Measurements from ENCODE around the gene TLX1.
A peak's percentile ranks its signal among the peaks of the same experiment; 100 is the strongest.
"Not testable (repeated sequence)": the region's sequence is repeated elsewhere in the genome, so short reads cannot be mapped to it uniquely, and the experiment has no call there.

TLX1 gene

DNA sequence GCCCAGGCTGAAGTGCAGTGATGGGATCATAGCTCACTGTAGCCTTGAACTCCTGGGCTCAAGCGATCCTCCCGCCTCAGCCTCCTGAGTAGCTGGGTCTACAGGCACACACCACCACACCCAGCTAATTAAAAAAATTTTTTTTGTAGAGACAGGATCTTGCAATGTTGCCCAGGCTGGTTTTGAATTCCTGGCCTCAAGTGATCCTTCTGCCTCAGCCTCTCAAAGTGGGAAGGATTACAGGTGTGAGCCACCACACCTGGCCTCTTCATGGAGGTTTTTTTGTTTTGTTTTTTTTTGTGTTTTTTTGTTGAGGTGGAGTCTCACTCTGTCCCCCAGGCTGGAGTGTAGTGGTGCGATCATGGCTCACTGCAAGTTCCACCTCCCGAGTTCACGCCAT lies 23.4 kb downstream of the TLX1 start:
- not testable (repeated sequence) for DNase-seq

DNA sequence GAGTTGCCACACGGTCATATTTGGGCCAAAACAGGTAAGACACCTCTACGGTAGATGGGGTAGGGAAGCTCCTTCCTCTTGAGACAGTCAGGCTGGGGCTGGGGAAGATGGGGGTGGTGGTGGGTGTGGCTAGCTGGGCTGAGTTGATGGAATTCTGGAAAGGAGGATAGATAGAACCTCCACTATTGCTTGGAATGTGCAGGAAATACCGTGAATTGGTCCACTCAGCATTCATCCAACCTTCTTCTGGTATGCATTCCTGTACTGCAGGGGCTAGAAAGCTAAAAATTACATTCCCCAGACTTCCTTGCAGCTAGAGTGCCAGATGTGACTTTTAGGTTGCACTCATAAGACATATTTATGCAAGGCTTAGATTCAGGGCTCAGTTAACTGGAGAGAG lies 24.8 kb downstream of the TLX1 start:
- no peak for DNase-seq

DNA sequence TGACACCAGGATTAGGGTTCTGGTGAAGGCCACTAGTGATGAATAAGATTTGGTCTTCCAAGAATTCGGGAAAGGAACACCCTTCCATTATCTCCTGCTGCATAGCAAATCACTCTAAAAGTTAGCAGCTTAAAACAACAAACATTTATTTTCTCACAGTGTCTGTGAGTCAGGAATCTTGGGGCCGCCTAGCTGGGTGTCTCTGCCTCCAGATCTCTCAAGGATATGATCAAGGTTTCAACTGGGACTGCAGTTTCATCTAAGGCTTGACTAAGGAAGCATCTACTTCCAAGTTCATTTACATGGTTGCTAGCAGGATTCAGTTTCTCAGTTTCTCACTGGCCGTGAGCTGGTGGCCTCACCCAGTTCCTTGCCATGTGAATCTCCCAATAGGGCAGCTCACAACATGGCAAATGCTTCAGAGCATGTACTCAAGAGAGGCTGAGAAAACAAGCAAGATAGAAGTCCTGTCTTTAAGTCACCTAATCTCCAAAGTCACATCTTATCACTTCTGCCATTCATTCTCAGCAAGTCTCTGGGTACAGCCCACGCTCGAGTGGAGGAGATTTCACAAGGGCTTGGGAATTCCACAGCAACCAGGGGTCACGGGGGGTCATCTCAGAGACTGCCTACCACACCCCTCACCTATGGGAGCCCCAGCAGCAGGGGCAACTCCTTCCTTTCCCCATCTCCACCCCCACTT lies 26.8 kb downstream of the TLX1 start:
- DNase-seq: no peak

DNA sequence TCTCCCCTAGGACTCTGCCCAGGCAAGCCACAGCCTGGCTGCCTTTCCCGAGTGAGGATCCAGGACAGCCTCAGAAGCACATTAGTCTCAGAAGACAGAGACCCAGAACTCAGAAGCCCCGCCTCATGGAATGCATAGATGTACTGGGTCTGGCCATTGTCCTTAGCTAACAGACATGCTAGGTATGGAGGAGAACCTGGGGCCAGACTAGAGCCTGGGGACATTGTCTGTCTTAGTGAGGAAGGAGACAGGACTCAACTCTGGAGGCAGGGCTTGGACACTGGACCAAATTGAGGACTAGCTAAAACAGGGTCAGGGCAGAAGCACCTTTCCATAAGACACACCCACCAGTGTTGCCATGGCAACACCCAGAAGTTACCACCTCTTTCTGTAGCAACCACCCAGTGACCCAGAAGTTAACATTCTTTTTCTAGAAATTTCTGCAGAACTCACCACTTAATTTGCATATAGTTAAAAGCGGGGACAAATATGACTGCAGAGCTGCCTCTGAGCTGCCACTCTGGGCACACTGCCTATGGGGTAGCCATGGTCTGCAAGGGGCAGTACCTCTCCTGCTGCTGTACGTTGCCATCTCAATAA lies 27.5 kb downstream of the TLX1 start:
- DNase-seq: no peak

DNA sequence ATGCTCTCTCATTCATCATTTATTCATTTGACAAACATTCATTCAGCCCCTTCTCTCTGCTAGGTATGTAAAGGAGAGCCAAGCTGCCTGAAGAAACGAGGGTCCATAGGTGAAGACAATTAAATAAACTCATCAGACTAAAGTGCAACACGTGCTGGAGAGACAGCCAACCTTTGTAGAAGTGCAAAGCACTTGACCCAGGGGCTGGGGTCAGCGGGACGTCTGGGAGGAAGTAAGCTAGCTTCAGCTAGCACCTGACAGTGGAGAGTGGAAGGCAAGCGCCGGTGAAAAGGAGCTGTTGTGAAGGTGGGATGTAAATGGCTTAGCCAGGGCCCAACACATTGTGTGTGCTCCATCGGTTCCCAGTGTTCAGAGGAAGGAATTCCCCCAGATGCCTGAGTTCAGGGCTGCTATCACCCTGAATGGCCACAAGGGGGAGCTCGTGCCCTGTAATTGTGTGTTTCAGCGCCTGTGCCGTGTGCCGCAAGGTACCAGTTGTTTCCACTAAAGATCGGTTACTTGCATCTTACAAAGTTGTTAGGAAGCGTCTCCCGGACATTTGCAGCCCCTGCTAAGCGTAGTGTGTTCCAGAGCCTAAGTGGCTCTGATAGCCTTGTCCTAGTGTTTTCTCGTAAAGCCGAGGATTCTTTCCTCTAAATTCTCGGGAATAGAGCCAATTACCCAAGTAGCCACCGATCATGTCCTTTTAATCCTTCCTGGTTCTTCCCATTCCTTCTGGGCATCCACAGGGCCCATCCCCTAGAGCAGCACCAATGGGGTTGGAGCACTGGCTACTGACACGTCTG lies 30.6 kb downstream of the TLX1 start:
- peak; percentile 7 to 66 for DNase-seq

DNA sequence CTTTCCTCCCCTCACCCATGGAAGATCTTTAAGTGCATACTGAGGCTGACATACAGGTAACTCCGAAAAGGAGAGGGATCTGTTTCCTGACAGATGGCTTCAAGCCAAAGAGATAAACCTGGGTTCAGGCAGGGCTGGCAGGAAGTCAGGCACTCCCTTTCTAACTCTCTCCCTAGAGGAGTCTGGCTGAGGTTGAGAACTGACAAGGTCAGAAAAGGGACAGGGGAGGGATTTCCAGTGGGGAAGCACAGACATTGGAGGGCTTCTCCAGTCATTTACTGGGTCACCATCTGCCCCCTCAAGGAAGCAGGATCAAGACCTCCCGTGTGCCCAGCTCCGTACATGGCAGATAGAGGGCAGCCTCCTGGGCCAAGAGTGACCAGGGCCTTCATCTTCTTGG lies 31.6 kb downstream of the TLX1 start:
- no peak for DNase-seq

DNA sequence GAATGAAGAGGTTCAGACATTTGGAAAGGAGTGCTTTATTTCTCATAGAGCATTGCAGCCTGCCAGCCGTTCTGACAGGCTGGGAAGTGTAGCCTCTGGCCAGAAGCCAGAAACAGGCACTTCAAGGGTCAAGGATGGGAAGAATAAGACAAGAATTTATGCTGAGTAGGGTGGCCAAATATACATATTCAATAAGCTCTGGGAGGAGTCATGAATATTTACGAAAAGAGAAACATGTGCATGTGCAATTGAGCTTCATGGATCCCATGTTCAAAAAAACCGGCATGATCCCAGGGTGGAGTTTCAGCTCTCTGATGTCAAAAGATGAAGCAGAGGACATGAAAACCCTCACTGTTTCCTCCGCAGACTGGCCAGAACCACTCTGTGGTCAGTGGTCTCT lies 32.9 kb downstream of the TLX1 start:
- no peak for DNase-seq

DNA sequence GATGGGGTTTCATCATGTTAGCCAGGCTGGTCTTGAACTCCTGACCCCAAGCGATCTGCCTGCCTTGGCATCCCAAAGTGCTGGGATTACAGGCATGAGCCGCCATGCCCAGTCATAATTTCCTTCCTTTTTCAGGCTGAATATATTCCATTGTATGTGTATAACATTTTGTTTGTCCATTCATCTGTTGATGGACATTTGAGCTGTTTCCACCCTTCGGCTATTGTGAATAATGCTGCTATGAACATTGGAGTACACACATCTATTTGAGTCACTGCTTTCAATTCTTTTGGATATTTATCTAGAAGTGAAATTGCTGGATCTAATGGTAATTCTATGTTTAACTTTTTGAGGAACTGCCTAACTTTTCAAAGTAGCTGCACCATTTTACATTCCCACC lies 34.6 kb downstream of the TLX1 start:
- no peak for DNase-seq

DNA sequence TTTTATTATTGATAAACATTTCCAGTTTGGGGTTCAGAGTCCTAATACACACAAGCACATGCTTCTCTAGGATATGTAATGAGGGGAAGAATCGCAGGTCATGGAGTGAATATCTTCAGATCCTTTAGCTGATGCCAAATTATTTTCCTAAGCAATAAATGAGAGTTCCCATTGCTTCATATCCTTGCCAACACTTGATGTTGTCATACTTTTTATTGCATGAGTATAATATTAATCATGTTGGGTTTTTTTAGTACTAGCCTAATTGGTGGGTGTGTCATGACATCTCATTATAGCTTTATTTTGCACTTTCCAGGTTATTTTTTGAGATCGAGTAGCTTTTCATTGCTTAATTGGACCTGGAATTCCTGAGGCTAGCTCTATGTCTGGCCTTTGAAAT lies 35.3 kb downstream of the TLX1 start:
- DNase-seq: no peak

DNA sequence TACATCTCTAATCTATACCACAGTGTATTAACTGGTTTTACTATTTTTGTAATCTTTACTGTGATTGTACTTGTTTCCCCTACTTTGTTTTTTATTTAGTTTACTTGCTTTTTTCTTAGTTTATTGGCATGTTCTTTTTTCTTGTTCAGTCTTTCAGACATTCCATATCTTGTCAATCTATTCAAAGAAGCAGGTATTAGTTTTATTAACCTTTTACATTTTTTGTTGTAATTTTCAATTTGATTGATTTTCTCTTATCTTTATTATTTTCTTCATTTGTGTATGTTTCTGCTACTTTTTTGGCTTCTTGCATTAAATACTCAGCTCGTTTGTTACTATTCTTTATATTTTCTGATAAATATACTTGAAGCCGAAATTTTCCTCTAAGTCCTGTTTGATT lies 41.6 kb downstream of the TLX1 start:
- DNase-seq: no peak

DNA sequence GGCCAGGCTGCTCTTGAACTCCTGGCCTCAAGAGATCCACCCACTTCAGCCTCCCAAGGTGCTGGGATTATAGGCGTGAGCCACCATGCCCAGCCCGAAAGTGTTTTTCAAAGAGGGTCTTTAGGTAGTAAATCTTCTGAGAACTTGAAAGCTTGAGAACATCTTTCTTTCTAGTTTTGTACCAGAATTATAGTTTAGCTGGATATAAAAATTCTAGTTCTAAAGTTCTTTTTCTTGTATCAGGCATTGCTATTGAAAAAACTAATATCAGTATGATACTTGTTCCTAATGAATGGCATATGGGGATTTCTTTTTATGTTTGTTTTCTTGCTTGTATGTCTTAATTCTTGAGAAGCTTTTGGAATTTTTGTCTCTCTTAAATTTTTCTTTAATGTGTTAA lies 43.2 kb downstream of the TLX1 start:
- no peak for DNase-seq

DNA sequence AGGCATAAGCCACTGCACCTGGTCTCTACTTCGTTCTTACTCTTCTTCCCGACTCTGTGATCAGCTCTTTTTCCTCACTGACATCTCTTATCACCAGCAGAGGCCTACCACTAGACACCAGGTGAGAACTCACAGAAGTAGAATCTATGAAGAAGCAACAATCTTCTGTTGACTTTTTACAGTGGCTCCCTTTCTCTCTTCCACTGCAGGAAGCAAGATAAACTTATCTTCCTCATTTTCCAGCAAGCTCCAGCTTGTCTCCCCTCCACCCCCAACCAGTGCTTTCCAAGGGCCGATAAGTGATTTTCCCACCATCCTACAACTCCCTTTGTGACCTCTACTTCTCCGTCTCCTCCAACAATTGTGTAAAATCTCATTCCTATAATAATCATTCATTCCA lies 45.5 kb downstream of the TLX1 start:
- no peak for DNase-seq

DNA sequence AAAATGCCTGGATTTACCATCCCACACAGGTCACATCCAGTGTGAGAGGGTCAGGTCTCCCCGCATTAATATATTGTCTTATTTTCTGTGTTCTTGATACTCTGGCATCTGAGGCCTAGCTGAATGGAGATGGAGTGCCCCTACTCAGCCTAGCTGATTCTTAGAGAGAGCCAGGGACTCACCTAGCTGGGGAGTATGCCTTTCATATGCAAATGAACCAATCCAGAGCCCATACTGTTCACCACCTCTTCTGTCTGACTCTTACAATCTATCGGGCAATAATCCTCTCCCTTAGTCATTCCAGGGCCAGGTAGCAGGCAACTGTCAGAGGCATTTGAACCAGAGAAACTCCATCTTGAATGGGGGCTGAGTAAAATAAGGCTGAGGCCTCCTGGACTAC lies 51.8 kb downstream of the TLX1 start:
- no peak for DNase-seq

DNA sequence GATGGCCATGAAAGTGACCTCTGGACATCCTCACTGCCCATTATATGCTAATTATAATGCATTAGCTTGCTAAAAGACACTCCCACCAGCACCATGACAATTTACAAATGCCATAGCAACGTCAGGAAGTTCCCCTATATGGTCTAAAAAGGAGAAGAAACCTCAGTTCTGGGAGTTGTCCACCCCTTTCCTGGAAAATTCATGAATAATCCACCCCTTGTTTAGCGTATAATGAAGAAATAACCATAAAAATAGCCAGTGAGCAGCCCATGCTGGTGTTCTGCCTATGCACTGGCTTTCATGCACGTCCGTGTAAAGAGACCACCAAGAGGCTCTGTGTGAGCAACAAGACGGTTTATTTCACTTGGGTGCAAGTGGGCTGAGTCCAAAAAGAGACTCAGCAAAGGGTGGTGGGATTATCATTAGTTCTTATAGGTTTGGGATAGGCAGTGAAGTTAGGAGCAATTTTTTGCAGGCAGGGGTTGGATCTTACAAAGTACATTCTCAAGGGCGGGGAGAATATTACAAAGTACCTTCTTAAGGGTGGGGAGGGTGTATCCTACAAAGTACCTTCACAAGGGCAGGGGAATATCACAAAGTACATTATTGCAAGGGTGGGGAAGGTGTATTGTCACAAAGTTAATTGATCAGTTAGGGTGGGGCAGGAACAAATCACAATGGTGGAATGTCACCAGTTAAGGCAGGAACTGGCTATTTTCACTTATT lies 52.5 kb downstream of the TLX1 start:
- DNase-seq: no peak
